ENCODE results near the gene VIPR2.
A peak's percentile ranks its signal among the peaks of the same experiment; 100 is the strongest.
"Not testable (repeated sequence)": the region's sequence is repeated elsewhere in the genome, so short reads cannot be mapped to it uniquely, and the experiment has no call there.

VIPR2 gene

DNA sequence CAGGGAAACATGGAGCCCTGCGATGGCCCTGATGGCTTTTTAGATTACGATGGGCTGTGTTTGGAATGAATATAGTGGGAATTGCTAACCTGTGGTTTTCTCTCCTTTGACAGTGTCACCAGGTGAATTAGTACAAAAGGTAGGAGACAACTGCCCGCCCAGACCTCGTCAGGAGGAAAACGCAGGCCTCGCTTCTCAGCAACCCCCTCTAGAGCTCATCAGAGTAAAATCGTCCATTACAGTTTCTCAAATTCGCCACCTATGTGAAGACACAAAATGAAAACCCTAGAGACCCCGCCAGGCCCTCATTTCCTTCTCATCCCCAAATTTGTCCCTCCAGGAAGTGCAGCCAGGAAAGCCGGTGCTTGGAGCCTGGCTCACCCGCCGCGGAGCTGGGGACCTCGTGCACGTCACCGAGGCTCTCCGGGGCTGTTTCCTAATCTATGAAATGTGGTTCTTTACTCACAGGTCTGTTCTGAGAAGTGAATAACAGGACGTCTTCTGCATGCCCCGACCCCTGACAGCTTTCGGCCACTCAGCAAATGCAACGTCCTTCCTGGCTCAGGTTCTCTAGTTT is 143.7 kb downstream of the VIPR2 start:
- Histone ChIP-seq H3K9me3 (ENCODE audit: severe bottlenecking) (no peaks in the 10 kb centered on the region), H3K27ac (no peak overlapping the region), H3K27me3 (ENCODE audit: insufficient read depth, low read depth, severe bottlenecking) (no peaks in the 10 kb centered on the region), H3K4me3 (ENCODE audit: low read depth, low read length) (no peak overlapping the region), H3K36me3 (no peaks in the 10 kb centered on the region)
- DNase-seq: no peak
- TF ChIP-seq, protein P1, sequence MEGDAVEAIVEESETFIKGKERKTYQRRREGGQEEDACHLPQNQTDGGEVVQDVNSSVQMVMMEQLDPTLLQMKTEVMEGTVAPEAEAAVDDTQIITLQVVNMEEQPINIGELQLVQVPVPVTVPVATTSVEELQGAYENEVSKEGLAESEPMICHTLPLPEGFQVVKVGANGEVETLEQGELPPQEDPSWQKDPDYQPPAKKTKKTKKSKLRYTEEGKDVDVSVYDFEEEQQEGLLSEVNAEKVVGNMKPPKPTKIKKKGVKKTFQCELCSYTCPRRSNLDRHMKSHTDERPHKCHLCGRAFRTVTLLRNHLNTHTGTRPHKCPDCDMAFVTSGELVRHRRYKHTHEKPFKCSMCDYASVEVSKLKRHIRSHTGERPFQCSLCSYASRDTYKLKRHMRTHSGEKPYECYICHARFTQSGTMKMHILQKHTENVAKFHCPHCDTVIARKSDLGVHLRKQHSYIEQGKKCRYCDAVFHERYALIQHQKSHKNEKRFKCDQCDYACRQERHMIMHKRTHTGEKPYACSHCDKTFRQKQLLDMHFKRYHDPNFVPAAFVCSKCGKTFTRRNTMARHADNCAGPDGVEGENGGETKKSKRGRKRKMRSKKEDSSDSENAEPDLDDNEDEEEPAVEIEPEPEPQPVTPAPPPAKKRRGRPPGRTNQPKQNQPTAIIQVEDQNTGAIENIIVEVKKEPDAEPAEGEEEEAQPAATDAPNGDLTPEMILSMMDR (IDR thresholded peaks at IDR 0.05; ENCODE audit: low read depth, low read length): peak; percentile 48; the same call in 1 of the 2 replicates

DNA sequence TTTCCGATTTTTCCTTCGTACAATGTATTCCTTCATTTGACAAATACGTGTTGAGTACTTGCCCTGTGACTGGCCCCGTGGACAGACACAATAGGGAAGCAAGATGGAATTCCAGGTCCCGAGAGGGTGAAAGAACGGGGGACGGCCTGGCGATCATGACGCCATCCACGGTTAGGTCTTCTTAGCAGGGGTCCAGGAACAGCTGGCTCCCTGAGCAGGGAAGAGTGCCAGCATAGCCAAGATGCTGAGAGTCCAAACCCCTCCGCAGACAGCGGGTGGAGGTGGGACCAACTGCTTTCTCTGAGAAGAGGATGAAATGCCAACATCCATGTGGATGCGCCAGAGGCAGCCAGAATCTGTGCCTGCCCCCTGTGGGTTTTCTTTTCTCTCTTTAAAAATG is 144.6 kb downstream of the VIPR2 start:
- Histone ChIP-seq H3K36me3 (no peaks in the 10 kb centered on the region), H3K27ac (no peak overlapping the region), H3K9me3 (ENCODE audit: severe bottlenecking) (peaks cover under 1% of the 10 kb centered on the region), H3K27me3 (ENCODE audit: insufficient read depth, low read depth, severe bottlenecking) (no peaks in the 10 kb centered on the region), H3K4me3 (ENCODE audit: low read depth, low read length) (no peak overlapping the region)
- DNase-seq: no peak
- TF ChIP-seq, protein P1 (IDR thresholded peaks at IDR 0.05; ENCODE audit: low read depth, low read length): no peak

DNA sequence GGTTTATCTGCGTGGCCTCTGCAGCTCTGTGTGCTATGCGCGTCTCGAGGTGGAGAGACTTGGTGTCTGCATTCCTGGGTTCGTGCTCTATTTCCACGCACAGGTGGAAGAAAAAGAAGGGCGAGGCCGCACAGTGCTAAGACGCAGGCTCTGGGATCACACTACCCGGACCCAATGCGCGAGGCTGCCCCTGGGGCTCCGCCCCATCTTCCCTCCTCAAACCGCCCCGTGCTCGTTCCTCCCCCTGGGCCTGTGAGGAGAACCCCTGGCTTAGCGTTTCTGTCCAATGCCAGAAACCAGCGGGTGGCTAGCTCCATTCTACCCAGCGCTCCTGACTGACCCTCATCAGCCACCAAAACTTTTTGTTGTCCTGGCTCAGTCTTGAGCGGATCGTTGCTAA is 145.2 kb downstream of the VIPR2 start:
- TF ChIP-seq, protein P1 (IDR thresholded peaks at IDR 0.05; ENCODE audit: low read depth, low read length): no peak
- no peaks in the 10 kb centered on the region for H3K27me3 ChIP-seq (ENCODE audit: insufficient read depth, low read depth, severe bottlenecking)

DNA sequence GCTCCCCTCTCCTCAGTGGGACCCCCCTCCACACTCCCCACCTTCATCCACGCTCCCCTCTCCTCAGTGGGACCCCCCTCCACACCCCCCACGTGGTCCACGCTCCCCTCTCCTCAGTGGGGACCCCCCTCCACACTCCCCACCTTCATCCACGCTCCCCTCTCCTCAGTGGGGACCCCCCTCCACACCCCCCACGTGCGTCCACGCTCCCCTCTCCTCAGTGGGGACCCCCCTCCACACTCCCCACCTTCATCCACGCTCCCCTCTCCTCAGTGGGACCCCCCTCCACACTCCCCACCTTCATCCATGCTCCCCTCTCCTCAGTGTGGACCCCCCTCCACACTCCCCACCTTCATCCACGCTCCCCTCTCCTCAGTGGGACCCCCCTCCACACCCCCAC is 146.4 kb downstream of the VIPR2 start:
- not testable (repeated sequence) for H3K36me3 ChIP-seq; H3K27ac ChIP-seq; H3K4me3 ChIP-seq (ENCODE audit: low read depth, low read length); H3K27me3 ChIP-seq (ENCODE audit: insufficient read depth, low read depth, severe bottlenecking); DNase-seq; H3K9me3 ChIP-seq (ENCODE audit: severe bottlenecking)

More for the DNA sequence above, 145.2 kb downstream of the VIPR2 start:
- no peak for DNase-seq
- Histone ChIP-seq H3K27ac (no peak overlapping the region), H3K36me3 (no peaks in the 10 kb centered on the region), H3K9me3 (ENCODE audit: severe bottlenecking) (peaks cover 4% of the 10 kb centered on the region), H3K4me3 (ENCODE audit: low read depth, low read length) (no peak overlapping the region)

DNA sequence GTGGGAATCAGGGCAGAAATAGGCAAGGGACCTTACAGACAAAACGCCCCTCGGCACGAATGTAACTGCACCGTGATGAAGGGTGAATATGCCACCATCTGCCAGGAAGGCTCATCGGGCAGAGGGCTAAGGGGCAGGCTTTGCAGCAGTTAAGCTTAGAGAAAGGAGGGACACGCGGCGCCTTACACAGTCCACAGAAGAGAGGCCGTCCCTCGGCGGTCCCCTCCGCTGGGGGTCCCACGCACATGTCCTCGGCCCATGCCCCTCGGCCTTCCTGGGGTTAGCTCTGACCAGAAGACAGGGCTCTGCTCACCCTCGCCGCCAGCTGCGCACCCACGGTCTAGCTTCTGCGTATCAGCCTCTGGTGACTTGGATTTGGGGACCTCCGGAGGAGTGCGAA is 147.2 kb downstream of the VIPR2 start:
- DNase-seq: no peak
- H3K4me3 ChIP-seq (ENCODE audit: low read depth, low read length): peak overlapping the region; percentile 33
- TF ChIP-seq, protein P1 (IDR thresholded peaks at IDR 0.05; ENCODE audit: low read depth, low read length): no peak

DNA sequence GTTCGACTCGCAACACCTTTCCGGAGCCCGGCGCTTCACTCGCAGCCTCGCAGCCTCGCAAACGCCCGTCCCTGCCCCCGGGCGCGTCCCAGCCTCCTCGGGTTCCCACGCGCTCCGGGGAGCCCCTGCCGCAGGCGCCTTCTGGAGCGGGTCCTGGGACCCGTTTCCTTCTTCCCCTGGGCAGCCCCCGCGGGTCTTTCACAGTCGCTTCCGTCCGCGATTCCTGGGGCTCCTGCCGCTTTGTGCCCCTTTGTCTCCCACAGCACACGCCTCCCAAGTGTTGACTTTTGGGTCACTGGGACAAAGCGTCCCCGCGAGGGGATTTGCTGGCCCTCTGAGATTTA is 147.6 kb downstream of the VIPR2 start:
- DNase-seq: no peak
- Histone ChIP-seq H3K9me3 (ENCODE audit: severe bottlenecking) (peaks cover 4% of the 10 kb centered on the region), H3K27me3 (ENCODE audit: insufficient read depth, low read depth, severe bottlenecking) (no peaks in the 10 kb centered on the region), H3K27ac (no peak overlapping the region), H3K36me3 (no peaks in the 10 kb centered on the region), H3K4me3 (ENCODE audit: low read depth, low read length) (peak overlapping the region; percentile 33)
- TF ChIP-seq, protein P1 (IDR thresholded peaks at IDR 0.05; ENCODE audit: low read depth, low read length): no peak

More for the DNA sequence above, 147.2 kb downstream of the VIPR2 start:
- Histone ChIP-seq H3K36me3 (no peaks in the 10 kb centered on the region), H3K27ac (no peak overlapping the region), H3K27me3 (ENCODE audit: insufficient read depth, low read depth, severe bottlenecking) (no peaks in the 10 kb centered on the region), H3K9me3 (ENCODE audit: severe bottlenecking) (peaks cover 4% of the 10 kb centered on the region)

Data from WERI-Rb-1 (cell line).